Liver (tissue), 9 donors: Measurements from ENCODE around the gene SLC35C1. TPM values are rescaled to one million over a fixed set of nuclear protein-coding genes. Genes with fewer than 3 reads are reported as not detected.

Experiments used
- DNase-seq: peaks from one replicate; pipeline ENCODE4 v3.0.0-alpha.2; 2017; ENCODE audit warnings: low spot score
- H3K27ac ChIP-seq, 2 donors: one replicate each; pipeline ENCODE4 v1.7.0; 2013; ENCODE audit warnings: inconsistent platforms in 2 of 2, low read length in 2 of 2, control low read depth in 1 of 2, low read depth in 1 of 2, mild to moderate bottlenecking in 1 of 2
- H3K27me3 ChIP-seq, 4 donors: one replicate each; pipeline versions ENCODE4 v1.6.1 to v1.7.0; 2013; ENCODE audit warnings: low read length in 3 of 4, inconsistent platforms in 1 of 4, mild to moderate bottlenecking in 1 of 4, moderate library complexity in 1 of 4; ENCODE audit not compliant: control insufficient read depth in 4 of 4, insufficient read depth in 4 of 4
- H3K36me3 ChIP-seq, 4 donors: one replicate each; pipeline versions ENCODE4 v1.6.1 to v1.7.0; 2013; ENCODE audit warnings: low read length in 3 of 4, mild to moderate bottlenecking in 3 of 4, low read depth in 1 of 4, moderate library complexity in 1 of 4; ENCODE audit not compliant: control insufficient read depth in 4 of 4, insufficient read depth in 3 of 4
- H3K4me1 ChIP-seq, 4 donors: one replicate each; pipeline versions ENCODE4 v1.6.1 to v1.7.0; 2013; ENCODE audit warnings: low read length in 3 of 4, mild to moderate bottlenecking in 3 of 4, moderate library complexity in 1 of 4; ENCODE audit not compliant: control insufficient read depth in 4 of 4, insufficient read depth in 4 of 4
- H3K4me3 ChIP-seq, 3 donors: one replicate each; pipeline versions ENCODE4 v1.6.1 to v1.7.0; 2013; ENCODE audit warnings: low read length in 3 of 3, control low read depth in 1 of 3, low read depth in 1 of 3, mild to moderate bottlenecking in 1 of 3
- H3K9ac ChIP-seq, 2 donors: one replicate each; pipeline ENCODE4 v1.7.0; 2013; ENCODE audit warnings: low read length in 2 of 2, mild to moderate bottlenecking in 2 of 2, moderate library complexity in 2 of 2, control low read depth in 1 of 2, low read depth in 1 of 2
- H3K9me3 ChIP-seq, 4 donors: one replicate each; pipeline versions ENCODE4 v1.6.1 to v1.7.0; 2013; ENCODE audit warnings: low read length in 3 of 4; ENCODE audit not compliant: control insufficient read depth in 4 of 4
- EGR1 ChIP-seq, 2 donors: IDR thresholded peaks; 2 replicates each; pipeline ENCODE4 v1.6.1; 2016 to 2018; ENCODE audit warnings: antibody characterized with exemption in 2 of 2, low read depth in 2 of 2
- FOXA1 ChIP-seq: IDR thresholded peaks from 2 replicates; pipeline ENCODE4 v1.6.1; 2016; ENCODE audit warnings: antibody characterized with exemption
- FOXA2 ChIP-seq: IDR thresholded peaks from 2 replicates; pipeline ENCODE4 v1.6.1; 2016; ENCODE audit warnings: antibody characterized with exemption
- GABPA ChIP-seq, 2 donors: IDR thresholded peaks in 1 of 2; conservative IDR thresholded peaks in 1 of 2; 2 replicates each; pipeline ENCODE4 v1.6.1; 2016; ENCODE audit warnings: antibody characterized with exemption in 2 of 2, mild to moderate bottlenecking in 1 of 2, moderate library complexity in 1 of 2
- HNF4A ChIP-seq, 2 donors: conservative IDR thresholded peaks; 2 replicates each; pipeline ENCODE4 v1.6.1; 2016; ENCODE audit warnings: antibody characterized with exemption in 2 of 2, mild to moderate bottlenecking in 2 of 2
- HNF4G ChIP-seq: IDR thresholded peaks from 2 replicates; pipeline ENCODE4 v1.6.1; 2016; ENCODE audit warnings: antibody characterized with exemption
- JUND ChIP-seq, 2 donors: IDR thresholded peaks; 2 replicates each; pipeline ENCODE4 v1.6.1; 2016; ENCODE audit warnings: antibody characterized with exemption in 2 of 2
- NR2F2 ChIP-seq: IDR thresholded peaks from 2 replicates; pipeline ENCODE4 v1.6.1; 2016; ENCODE audit warnings: antibody characterized with exemption
- RAD21 ChIP-seq, 2 donors: IDR thresholded peaks; 2 replicates each; pipeline ENCODE4 v1.6.1; 2016; ENCODE audit warnings: antibody characterized with exemption in 2 of 2, mild to moderate bottlenecking in 2 of 2
- RXRA ChIP-seq, 2 donors: IDR thresholded peaks; 2 replicates each; pipeline ENCODE4 v1.6.1; 2017 to 2018; ENCODE audit warnings: antibody characterized with exemption in 2 of 2, mild to moderate bottlenecking in 1 of 2
- SP1 ChIP-seq: IDR thresholded peaks from 2 replicates; pipeline ENCODE4 v1.6.1; 2018; ENCODE audit warnings: antibody characterized with exemption, mild to moderate bottlenecking
- TAF1 ChIP-seq: conservative IDR thresholded peaks from 2 replicates; pipeline ENCODE4 v1.6.1; 2016; ENCODE audit warnings: antibody characterized with exemption, mild to moderate bottlenecking
- YY1 ChIP-seq: IDR thresholded peaks from 2 replicates; pipeline ENCODE4 v1.6.1; 2016; ENCODE audit warnings: antibody characterized with exemption, mild to moderate bottlenecking
- WGBS: extraction: QIAGEN DNeasy Blood & Tissue Kit; methylation state at CpG from one replicate; pipeline ENCODE4 v1.1.7; 2013; 5-methylcytosine and 5-hydroxymethylcytosine counted together
- polyA plus RNA-seq, 2 donors: library from polyadenylated mRNA; stranded (reverse) in 1 of 2; unstranded in 1 of 2; fragments of 200-250 nt in 1 of 2; fragments of >200 nt in 1 of 2; fragmentation: Nextera tagmentation in 1 of 2; extraction: Ambion mirVana in 1 of 2; gene quantifications; one replicate each; pipeline versions ENCODE4 v1.2.1 to v1.2.3, GENCODE V29; 2013 to 2015
- total RNA-seq, 2 donors: library from RNA; depleted of rRNA; stranded (reverse); fragments of >200 nt; gene quantifications; one replicate each; pipeline ENCODE4 v1.2.3, GENCODE V29; 2014
- TF ChIP-seq, protein P1 (sequence below): IDR thresholded peaks from 2 replicates; pipeline ENCODE4 v1.6.1; 2016; ENCODE audit warnings: antibody characterized with exemption
- TF ChIP-seq, protein P2 (sequence below): IDR thresholded peaks from 2 replicates; pipeline ENCODE4 v1.6.1; 2016; ENCODE audit warnings: antibody characterized with exemption
- TF ChIP-seq, protein P3 (sequence below): IDR thresholded peaks from 2 replicates; pipeline ENCODE4 v1.6.1; 2016; ENCODE audit warnings: antibody characterized with exemption
- TF ChIP-seq, protein P4 (sequence below): IDR thresholded peaks from 2 replicates; pipeline ENCODE4 v1.6.1; 2016; ENCODE audit warnings: antibody characterized with exemption, mild to moderate bottlenecking
- donor health status: healthy.
- donor health status: healthy.
- donor health status: healthy.
- donor health status: healthy.
- donor health status: healthy.

Gene SLC35C1
- total and polyA plus RNA-seq, 4 donors = 2.5 to 82.0 (median 46.1) TPM

DNA sequence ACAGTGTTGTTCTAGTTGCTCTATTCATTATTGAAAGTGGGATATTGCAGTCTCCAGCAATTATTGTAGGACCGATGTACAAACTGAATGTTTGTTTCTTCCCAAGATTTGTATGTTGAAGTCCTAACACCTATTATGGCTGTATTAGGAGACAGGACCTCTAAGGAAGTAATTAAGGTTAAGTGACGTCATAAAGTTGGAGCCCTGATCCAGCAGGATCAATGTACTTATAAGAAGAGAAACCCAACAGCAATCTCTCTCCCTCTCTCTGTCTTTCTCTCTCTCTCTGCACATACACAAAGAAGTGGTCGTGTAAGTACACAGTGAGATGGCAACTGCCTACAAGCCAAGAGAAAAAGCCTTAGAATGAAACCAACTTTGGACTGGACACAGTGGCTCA is 16.1 kb upstream of the SLC35C1 start:
- no peak overlapping the region for H3K27ac ChIP-seq
- no peak overlapping the region for H3K4me3 ChIP-seq
- H3K4me1 ChIP-seq = peaks cover 0 to 14% (median 14%) of the 10 kb centered on the region in 4 donors
- DNase-seq = no peak
- TF ChIP-seq FOXA1 (no peak), EGR1 (IDR thresholded peaks at IDR 0.05; ENCODE audit: low read depth in 2 of 2) (no peak), HNF4A (conservative IDR thresholded peaks at IDR 0.05) (no peak), RAD21 (IDR thresholded peaks at IDR 0.05) (no peak), TAF1 (no peak), FOXA2 (no peak), SP1 (no peak), GABPA (IDR thresholded peaks at IDR 0.05 in 1 of 2, conservative IDR thresholded peaks at IDR 0.05 in 1 of 2) (no peak), RXRA (IDR thresholded peaks at IDR 0.05) (no peak), HNF4G (no peak)
- TF ChIP-seq, protein P1, sequence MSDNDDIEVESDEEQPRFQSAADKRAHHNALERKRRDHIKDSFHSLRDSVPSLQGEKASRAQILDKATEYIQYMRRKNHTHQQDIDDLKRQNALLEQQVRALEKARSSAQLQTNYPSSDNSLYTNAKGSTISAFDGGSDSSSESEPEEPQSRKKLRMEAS = no peak
- TF ChIP-seq, protein P2, sequence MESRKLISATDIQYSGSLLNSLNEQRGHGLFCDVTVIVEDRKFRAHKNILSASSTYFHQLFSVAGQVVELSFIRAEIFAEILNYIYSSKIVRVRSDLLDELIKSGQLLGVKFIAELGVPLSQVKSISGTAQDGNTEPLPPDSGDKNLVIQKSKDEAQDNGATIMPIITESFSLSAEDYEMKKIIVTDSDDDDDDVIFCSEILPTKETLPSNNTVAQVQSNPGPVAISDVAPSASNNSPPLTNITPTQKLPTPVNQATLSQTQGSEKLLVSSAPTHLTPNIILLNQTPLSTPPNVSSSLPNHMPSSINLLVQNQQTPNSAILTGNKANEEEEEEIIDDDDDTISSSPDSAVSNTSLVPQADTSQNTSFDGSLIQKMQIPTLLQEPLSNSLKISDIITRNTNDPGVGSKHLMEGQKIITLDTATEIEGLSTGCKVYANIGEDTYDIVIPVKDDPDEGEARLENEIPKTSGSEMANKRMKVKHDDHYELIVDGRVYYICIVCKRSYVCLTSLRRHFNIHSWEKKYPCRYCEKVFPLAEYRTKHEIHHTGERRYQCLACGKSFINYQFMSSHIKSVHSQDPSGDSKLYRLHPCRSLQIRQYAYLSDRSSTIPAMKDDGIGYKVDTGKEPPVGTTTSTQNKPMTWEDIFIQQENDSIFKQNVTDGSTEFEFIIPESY = no peak
- TF ChIP-seq, protein P3, sequence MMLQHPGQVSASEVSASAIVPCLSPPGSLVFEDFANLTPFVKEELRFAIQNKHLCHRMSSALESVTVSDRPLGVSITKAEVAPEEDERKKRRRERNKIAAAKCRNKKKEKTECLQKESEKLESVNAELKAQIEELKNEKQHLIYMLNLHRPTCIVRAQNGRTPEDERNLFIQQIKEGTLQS = no peak
- TF ChIP-seq, protein P4, sequence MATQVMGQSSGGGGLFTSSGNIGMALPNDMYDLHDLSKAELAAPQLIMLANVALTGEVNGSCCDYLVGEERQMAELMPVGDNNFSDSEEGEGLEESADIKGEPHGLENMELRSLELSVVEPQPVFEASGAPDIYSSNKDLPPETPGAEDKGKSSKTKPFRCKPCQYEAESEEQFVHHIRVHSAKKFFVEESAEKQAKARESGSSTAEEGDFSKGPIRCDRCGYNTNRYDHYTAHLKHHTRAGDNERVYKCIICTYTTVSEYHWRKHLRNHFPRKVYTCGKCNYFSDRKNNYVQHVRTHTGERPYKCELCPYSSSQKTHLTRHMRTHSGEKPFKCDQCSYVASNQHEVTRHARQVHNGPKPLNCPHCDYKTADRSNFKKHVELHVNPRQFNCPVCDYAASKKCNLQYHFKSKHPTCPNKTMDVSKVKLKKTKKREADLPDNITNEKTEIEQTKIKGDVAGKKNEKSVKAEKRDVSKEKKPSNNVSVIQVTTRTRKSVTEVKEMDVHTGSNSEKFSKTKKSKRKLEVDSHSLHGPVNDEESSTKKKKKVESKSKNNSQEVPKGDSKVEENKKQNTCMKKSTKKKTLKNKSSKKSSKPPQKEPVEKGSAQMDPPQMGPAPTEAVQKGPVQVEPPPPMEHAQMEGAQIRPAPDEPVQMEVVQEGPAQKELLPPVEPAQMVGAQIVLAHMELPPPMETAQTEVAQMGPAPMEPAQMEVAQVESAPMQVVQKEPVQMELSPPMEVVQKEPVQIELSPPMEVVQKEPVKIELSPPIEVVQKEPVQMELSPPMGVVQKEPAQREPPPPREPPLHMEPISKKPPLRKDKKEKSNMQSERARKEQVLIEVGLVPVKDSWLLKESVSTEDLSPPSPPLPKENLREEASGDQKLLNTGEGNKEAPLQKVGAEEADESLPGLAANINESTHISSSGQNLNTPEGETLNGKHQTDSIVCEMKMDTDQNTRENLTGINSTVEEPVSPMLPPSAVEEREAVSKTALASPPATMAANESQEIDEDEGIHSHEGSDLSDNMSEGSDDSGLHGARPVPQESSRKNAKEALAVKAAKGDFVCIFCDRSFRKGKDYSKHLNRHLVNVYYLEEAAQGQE = no peak
- no peak overlapping the region for H3K9ac ChIP-seq
- no peaks in the 10 kb centered on the region for H3K27me3 ChIP-seq
- H3K36me3 ChIP-seq = no peaks in the 10 kb centered on the region
- no peaks in the 10 kb centered on the region for H3K9me3 ChIP-seq
- WGBS = 93% methylated on average over 3 of the region's 3 CpGs

DNA sequence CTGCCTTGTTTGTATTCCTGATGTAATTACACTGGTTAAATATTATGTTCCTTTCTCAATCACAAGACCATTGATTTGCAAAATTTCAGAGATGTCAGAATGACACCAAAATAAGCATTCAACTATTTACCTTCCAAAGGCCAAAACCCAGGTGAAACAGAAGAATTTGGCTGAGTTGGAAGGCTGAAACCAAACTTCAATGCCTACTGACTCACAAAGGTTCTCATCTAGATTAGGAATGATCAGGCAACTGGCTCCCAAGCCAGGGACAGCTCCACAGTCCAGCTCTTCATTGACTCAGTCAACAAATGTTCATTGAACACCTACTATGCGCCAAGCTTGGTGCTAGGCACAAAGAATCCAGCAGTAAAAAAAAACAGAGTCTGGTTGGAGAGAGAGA is 13.4 kb upstream of the SLC35C1 start:
- Histone ChIP-seq H3K27me3 (no peaks in the 10 kb centered on the region), H3K4me3 (no peak overlapping the region), H3K36me3 (no peaks in the 10 kb centered on the region), H3K9me3 (no peaks in the 10 kb centered on the region), H3K27ac (peak overlapping the region; percentile 86 to 90), H3K9ac (peak overlapping the region in 1 of 2 donors; percentile 24), H3K4me1 (peaks cover 5 to 23% (median 21%) of the 10 kb centered on the region in 4 donors)
- WGBS = 45% methylated on average over 1 of the region's 1 CpG
- no peak for DNase-seq
- TF ChIP-seq TAF1 = no peak
- TF ChIP-seq RXRA (IDR thresholded peaks at IDR 0.05) = peak; percentile 86 to 96
- TF ChIP-seq, protein P3 = peak; percentile 57
- peak; percentile 88 for TF ChIP-seq FOXA2
- peak; percentile 54 to 66 for TF ChIP-seq RAD21 (IDR thresholded peaks at IDR 0.05)
- TF ChIP-seq SP1 = peak; percentile 95
- TF ChIP-seq FOXA1 = peak; percentile 89
- TF ChIP-seq JUND (IDR thresholded peaks at IDR 0.05) = peak; percentile 84 to 95
- no peak for TF ChIP-seq EGR1 (IDR thresholded peaks at IDR 0.05; ENCODE audit: low read depth in 2 of 2)
- peak; percentile 75 for TF ChIP-seq HNF4G
- peak; percentile 78 for TF ChIP-seq YY1
- no peak for TF ChIP-seq GABPA (IDR thresholded peaks at IDR 0.05 in 1 of 2, conservative IDR thresholded peaks at IDR 0.05 in 1 of 2)
- TF ChIP-seq, protein P2 = peak; percentile 87
- TF ChIP-seq NR2F2 = peak; percentile 30
- TF ChIP-seq HNF4A (conservative IDR thresholded peaks at IDR 0.05) = peak; percentile 91 to 95
- TF ChIP-seq, protein P4 = peak; percentile 69
- TF ChIP-seq, protein P1 = peak; percentile 84
